GM19395 (cell line): ENCODE results near the gene GAMT.

Source experiments
- ATAC-seq: cut with Tn5 transposase; IDR thresholded peaks from one replicate; pipeline ENCODE4 v1.9.1; 2021; ENCODE audit warnings: mild to moderate bottlenecking, moderate library complexity; ENCODE audit not compliant: unreplicated experiment

GAMT gene

GRCh38 chr19:1366899-1367870 lies 34.2 kb downstream of the GAMT start:
- ATAC-seq, result no peak

GRCh38 chr19:1366296-1366695 lies 35.0 kb downstream of the GAMT start:
- ATAC-seq, result no peak

- ATAC-seq, result no peak
Measured at GRCh38 chr19:1365319-1366269, 35.7 kb downstream of the GAMT start.

GRCh38 chr19:1364070-1364704 lies 37.2 kb downstream of the GAMT start:
- no peak for ATAC-seq

GRCh38 chr19:1363599-1363998 lies 37.7 kb downstream of the GAMT start:
- ATAC-seq, result no peak

DNA sequence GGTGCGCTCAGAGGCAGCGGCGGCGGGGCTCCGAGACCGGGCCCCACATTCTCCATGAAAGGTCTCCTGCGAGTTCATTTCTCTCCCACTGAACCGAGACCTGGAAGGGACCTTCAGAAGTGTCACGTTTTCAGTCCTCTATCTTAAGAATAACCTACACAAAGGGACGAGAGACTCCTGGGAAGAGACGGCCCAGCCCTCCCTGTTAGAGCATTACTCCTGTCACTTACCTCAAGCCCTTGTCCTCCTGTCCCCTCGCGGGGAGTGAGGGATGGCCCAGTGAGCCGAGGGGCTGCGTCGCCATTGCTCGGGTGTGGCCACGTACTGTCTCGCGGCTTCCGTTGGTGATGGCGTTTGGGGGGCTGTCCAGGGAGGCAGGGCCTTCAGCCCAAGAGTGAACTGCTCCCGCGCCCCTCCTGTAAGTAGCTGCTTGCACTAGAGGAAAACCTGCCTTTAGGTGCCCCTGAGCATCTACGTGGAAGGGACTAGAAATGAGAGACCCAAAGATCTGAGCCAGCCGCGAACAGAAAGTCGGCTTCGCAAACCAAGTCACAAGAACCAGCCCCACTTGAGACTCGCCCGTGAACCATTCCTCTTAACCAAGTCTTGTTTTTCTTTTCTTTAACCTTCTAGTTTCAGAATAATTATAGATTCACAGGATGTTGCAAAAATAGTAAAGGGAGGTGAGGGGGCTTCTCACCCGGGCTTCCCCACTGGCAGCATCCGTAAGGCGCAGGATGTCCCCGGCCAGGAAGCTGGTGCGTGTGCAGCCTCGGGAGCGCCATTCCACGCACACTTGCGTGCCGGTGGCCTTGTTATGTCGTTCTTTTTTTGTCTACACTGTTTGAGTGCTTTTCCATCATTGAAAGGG lies 38.7 kb downstream of the GAMT start:
- ATAC-seq, result no peak

GRCh38 chr19:1361601-1362386 lies 39.5 kb downstream of the GAMT start:
- ATAC-seq, result no peak

GRCh38 chr19:1360818-1361461 lies 40.4 kb downstream of the GAMT start:
- no peak for ATAC-seq

DNA sequence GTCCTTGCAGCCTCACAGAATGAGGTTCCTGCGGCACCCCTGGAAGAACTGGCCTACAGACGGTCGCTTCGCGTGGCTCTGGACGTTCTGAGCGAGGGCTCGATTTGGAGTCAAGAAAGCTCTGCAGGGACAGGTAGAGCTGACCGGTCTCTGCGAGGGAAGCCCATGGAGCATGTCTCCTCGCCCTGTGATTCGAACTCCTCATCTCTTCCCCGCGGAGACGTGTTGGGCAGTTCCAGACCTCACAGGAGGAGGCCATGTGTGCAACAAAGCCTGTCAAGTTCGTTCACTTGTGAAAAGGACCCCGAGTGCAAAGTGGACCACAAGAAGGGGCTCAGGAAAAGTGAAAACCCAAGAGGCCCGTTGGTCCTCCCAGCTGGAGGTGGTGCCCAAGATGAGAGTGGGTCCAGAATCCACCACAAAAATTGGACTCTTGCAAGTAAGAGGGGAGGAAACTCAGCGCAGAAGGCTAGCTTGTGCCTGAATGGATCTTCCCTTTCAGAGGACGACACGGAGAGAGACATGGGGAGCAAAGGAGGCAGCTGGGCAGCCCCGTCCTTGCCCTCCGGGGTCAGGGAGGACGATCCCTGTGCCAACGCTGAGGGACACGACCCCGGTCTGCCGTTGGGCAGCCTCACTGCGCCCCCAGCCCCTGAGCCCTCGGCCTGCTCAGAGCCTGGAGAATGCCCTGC lies 41.1 kb downstream of the GAMT start:
- no peak for ATAC-seq

GRCh38 chr19:1357531-1358109 lies 43.7 kb downstream of the GAMT start:
- no peak for ATAC-seq

- ATAC-seq, result no peak
Measured at GRCh38 chr19:1356508-1356865, 44.9 kb downstream of the GAMT start.

DNA sequence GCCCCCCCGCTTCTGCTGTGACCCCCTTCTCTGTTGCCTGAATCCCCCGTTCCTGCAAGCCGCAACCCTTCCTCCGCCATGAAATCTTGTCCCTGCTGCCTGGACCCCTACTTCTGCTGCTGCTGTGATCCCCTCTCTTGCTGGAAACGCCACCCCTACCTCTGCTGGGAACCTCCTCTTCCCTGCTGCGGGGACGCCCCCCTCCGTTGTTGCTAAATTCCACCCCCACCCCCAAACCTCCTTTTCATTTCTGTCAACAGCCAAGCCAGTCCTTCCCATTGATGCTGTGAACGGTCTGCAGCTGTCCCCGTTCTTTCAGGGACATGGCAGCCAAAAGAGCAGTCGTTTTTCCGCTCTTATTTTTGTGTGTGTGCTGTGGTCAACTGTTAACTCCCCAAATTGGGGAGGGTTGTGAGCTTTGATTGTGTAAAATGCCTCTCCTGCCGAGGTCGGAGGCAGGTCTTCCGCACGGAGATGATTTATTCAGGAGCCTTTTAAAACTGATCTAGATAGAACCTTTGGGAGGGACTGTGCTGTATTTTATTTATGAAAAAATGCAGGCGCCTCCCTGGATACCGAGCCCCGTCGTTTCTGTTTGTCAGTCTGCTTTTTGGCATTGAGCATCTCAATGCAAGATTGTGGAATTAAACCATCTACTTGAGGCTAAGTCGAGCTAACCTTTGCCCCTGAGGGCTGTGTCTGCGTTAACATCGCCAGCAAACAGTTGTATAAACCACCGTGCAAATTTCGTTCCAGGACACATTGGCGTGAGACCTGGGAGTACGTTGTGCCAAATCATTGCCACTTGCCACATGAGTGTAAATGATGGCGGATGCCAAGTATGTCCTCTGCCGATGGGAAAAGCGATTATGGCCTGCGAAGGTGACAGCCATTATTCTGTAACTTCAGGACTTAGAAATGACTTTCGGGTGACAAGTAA lies 45.5 kb downstream of the GAMT start:
- no peak for ATAC-seq

DNA sequence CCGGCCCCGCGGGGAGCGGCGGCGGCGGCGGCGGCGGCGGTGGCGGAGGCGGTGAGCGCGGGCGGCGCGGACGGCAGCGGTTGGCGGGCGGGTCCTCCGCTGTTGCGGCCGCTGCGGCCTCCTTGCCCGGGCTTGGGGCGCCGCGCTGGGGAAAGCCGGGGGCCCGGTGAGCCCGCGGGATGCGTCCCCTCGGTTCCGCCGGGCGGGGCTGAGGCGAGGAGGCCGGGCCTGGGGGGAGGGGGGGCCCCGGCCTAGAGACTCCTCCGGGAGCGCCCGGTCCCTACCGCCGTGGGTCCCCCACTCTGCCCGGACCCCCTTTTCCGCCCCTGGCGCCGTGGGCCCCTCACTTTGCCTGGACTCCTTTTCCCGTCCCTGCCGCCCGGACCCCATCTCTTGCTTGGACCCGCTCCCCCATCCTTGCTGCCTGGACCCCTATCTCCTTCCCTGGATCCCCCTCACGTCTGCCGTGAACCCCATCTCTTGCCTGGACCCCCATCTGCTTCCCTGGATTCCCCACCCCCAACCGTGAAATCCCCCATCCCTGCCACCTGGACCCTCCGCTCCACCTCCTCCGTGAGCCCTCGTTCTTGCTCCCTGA lies 46.3 kb downstream of the GAMT start:
- ATAC-seq, result peak; percentile 40

DNA sequence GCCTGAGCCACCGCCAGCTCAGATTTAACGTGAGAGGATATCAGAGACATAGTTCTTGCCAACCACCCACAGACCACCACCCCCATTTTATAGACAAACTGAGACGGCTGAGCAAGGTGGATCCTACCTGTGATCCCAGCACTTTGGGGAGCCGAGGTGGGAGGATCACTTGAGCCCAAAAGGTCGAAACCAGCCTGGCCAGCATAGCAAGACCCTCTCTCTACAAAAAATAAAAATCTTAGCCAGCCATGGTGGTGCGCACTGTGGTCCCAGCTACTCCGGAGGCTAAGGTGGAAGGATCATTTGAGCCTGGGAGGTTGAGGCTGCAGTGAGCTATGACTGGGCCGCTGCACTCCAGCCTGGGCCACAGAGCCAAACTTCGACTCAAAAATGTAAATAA lies 48.2 kb downstream of the GAMT start:
- no peak for ATAC-seq

DNA sequence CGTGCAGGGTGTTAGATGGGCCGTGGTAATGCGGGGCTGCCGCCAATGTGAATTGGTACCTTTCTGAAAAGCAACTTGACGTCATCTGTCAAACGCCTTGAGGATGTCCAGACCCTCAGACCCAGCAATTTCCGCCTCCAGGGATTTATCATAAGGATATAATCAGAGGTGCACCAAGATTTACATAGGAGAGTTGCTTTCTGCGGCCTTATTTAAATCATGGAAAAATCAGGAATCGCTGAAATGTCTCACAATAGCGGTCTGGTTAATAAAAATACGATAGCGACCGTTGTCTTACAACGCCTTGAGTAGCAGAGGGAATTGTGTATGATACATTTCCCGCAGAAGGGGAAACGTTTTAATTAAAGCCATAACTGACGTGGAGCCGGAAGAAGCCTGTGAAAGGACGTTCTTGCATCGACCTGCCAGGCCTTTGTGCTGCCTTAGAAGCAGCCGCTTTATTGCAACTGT lies 49.9 kb downstream of the GAMT start:
- ATAC-seq, result no peak

DNA sequence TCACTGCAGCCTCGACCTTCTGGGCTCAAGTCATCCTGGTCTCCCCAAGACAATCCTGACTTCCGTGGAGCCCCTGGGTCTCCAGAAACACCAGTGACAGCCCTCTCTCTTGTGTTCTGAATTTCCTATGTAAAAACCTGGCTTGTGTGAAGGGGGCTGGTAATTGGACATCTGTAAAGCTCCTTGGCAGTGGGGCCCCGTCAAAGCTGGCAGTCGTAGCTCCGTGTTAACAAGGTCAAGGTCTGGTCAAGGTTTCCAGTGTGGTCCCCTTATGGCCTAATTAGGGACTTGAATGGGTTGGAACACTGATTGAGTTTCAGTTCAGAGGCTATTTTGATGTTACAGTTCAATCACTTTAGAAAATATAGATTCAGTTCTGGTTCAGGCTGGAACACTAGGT lies 50.5 kb downstream of the GAMT start:
- no peak for ATAC-seq
